NT2/D1 (cell line): ENCODE measurements around the gene NRXN2.

Experiments
- SUZ12 ChIP-seq: IDR thresholded peaks from 2 replicates; pipeline ENCODE4 v1.6.1; 2011; ENCODE audit not compliant: insufficient read length, insufficient read depth; ENCODE audit errors: extremely low read depth
- ZNF274 ChIP-seq: IDR thresholded peaks from 2 replicates; pipeline ENCODE4 v1.6.1; 2011; ENCODE audit warnings: mild to moderate bottlenecking, low read depth, low read length

DNA sequence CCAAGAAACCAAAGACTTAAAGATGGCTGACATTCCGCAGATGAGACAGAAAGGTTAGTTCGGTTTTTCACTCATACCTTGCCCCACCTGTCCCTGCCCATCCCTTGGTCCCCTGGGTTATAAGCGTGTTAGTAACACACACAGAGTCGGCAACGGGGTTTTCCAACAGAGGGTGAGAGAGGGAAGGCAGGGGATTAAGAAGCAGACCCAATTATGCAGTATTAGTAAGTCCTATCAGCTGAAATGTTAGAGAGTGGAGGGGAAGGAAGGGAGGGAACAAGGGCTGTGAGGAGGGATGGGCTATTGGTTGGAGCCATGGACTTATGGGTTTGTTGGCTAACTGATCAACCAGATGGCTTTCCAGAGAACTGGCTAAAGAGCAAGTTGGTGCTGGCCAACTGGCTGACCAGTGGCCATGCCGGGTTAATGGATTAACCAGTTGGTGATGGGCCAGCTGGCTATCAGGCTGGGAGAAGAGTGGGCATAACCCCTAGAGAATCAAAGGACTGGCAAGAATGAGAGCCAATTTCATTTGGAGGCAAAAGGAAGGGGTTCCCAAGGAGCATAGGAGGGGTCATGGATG, 45.5 kb downstream of the NRXN2 start:
- TF ChIP-seq ZNF274 (no peak), SUZ12 (no peak)
